GM18868 (cell line): ENCODE measurements around the gene CHP2.

Experiments used
- ATAC-seq: cut with Tn5 transposase; IDR thresholded peaks from one replicate; pipeline ENCODE4 v1.9.1; 2021; ENCODE audit warnings: mild to moderate bottlenecking, moderate library complexity; ENCODE audit not compliant: unreplicated experiment

CHP2 gene

GRCh38 chr16:23803591-23804123 lies 48.8 kb downstream of the CHP2 start:
- peak; percentile 67 for ATAC-seq

- ATAC-seq, result no peak
Measured at GRCh38 chr16:23807028-23807427, 52.2 kb downstream of the CHP2 start.
